Mammary epithelial cell (primary cell): ENCODE measurements around the gene ZNF536.

Experiments
- CTCF ChIP-seq, 2 donors: IDR thresholded peaks in 1 of 2; conservative IDR thresholded peaks in 1 of 2; 2 replicates each; pipeline ENCODE4 v1.5.1; 2011 to 2012; ENCODE audit warnings: inconsistent platforms in 2 of 2, low read length in 2 of 2, mild to moderate bottlenecking in 2 of 2, control low read depth in 1 of 2, low read depth in 1 of 2; ENCODE audit not compliant: insufficient read depth in 1 of 2; ENCODE audit errors: extremely low read depth in 1 of 2
- EZH2 ChIP-seq: IDR thresholded peaks from 2 replicates; pipeline ENCODE4 v1.6.1; 2012; ENCODE audit warnings: low read length, inconsistent platforms, borderline replicate concordance

GRCh38 chr19:30606114-30607050 lies 234.2 kb downstream of the ZNF536 start:
- TF ChIP-seq EZH2 = no peak
- no peak for TF ChIP-seq CTCF (conservative IDR thresholded peaks at IDR 0.05 in 1 of 2, IDR thresholded peaks at IDR 0.05 in 1 of 2; ENCODE audit: extremely low read depth in 1 of 2, insufficient read depth in 1 of 2, low read depth in 1 of 2, low read length in 2 of 2)
